ENCODE results near the gene PPFIA4. TPM values are rescaled to one million over a fixed set of nuclear protein-coding genes. Genes with fewer than 3 reads are reported as not detected.
A peak's percentile ranks its signal among the peaks of the same experiment; 100 is the strongest.

The PPFIA4 gene
- total RNA-seq, 2 experiments from 2014 or later = 0.93 to 0.98 TPM

GRCh38 chr1:203114202-203114601 lies 87.9 kb downstream of the PPFIA4 start:
- POLR2A ChIA-PET = no interaction called here
- CTCF ChIA-PET = no interaction called here
- Histone ChIP-seq H3K4me1 (ENCODE audit: insufficient read depth, low read length) (no peaks in the 10 kb centered on the region), H3K27ac (ENCODE audit: low read depth in 1 of 2, low read length in 2 of 2) (no peak overlapping the region), H3K36me3 (ENCODE audit: insufficient read depth, low read length) (no peaks in the 10 kb centered on the region), H3K27me3 (ENCODE audit: control insufficient read depth in 1 of 2, insufficient read depth in 2 of 2, low read length in 2 of 2) (peaks cover 25% of the 10 kb centered on the region in 2 experiments), H3K4me3 (ENCODE audit: low read length) (no peak overlapping the region), H3K9me3 (ENCODE audit: control insufficient read depth in 1 of 2, insufficient read depth in 1 of 2, low read length in 2 of 2) (peaks cover 0 to 6% of the 10 kb centered on the region in 2 experiments)
- DNase-seq = no peak
- Mint-ChIP-seq H3K27me3 (peaks cover 37% of the 10 kb centered on the region), H3K27ac (no peak overlapping the region), H3K36me3 (ENCODE audit: low read depth) (no peaks in the 10 kb centered on the region), H3K4me1 (ENCODE audit: low read depth) (no peaks in the 10 kb centered on the region), H3K4me3 (no peak overlapping the region), H3K9me3 (no peaks in the 10 kb centered on the region)
- intact Hi-C loops (cut with DNase I, micrococcal nuclease) = no loop called here
- ATAC-seq (ENCODE audit: poor library complexity) = no peak
- no peak for TF ChIP-seq CTCF (IDR thresholded peaks at IDR 0.05)

- no peak overlapping the region for H3K4me3 Mint-ChIP-seq
- no peaks in the 10 kb centered on the region for H3K4me1 Mint-ChIP-seq (ENCODE audit: low read depth)
- TF ChIP-seq CTCF (IDR thresholded peaks at IDR 0.05) = no peak
- ATAC-seq (ENCODE audit: poor library complexity) = no peak
- H3K9me3 ChIP-seq (ENCODE audit: control insufficient read depth in 1 of 2, insufficient read depth in 1 of 2, low read length in 2 of 2) = peaks cover 0 to 11% of the 10 kb centered on the region in 2 experiments
- H3K4me1 ChIP-seq (ENCODE audit: insufficient read depth, low read length) = no peaks in the 10 kb centered on the region
- no peak overlapping the region for H3K4me3 ChIP-seq (ENCODE audit: low read length)
- no peaks in the 10 kb centered on the region for H3K9me3 Mint-ChIP-seq
- no peaks in the 10 kb centered on the region for H3K36me3 ChIP-seq (ENCODE audit: insufficient read depth, low read length)
- ChIA-PET CTCF (no interaction called here), POLR2A (no interaction called here)
- no peak overlapping the region for H3K27ac ChIP-seq (ENCODE audit: low read depth in 1 of 2, low read length in 2 of 2)
- H3K36me3 Mint-ChIP-seq (ENCODE audit: low read depth) = no peaks in the 10 kb centered on the region
- intact Hi-C loops (cut with DNase I, micrococcal nuclease) = no loop called here
- no peak for DNase-seq
- H3K27me3 ChIP-seq (ENCODE audit: control insufficient read depth in 1 of 2, insufficient read depth in 2 of 2, low read length in 2 of 2) = peaks cover 25 to 36% of the 10 kb centered on the region in 2 experiments
- H3K27me3 Mint-ChIP-seq = peaks cover 39% of the 10 kb centered on the region
- no peak overlapping the region for H3K27ac Mint-ChIP-seq
Measured at GRCh38 chr1:203116091-203116820, 90.0 kb downstream of the PPFIA4 start.

- Histone ChIP-seq H3K9me3 (ENCODE audit: control insufficient read depth in 1 of 2, insufficient read depth in 1 of 2, low read length in 2 of 2) (peaks cover 0 to 11% of the 10 kb centered on the region in 2 experiments), H3K27me3 (ENCODE audit: control insufficient read depth in 1 of 2, insufficient read depth in 2 of 2, low read length in 2 of 2) (peaks cover 25 to 44% of the 10 kb centered on the region in 2 experiments), H3K4me1 (ENCODE audit: insufficient read depth, low read length) (no peaks in the 10 kb centered on the region), H3K4me3 (ENCODE audit: low read length) (no peak overlapping the region), H3K36me3 (ENCODE audit: insufficient read depth, low read length) (no peaks in the 10 kb centered on the region), H3K27ac (ENCODE audit: low read depth in 1 of 2, low read length in 2 of 2) (no peak overlapping the region)
- DNase-seq (peak in 5 of 14 experiments; percentile 8 to 46 (median 19)), ATAC-seq (ENCODE audit: poor library complexity) (no peak)
- Mint-ChIP-seq H3K27ac (no peak overlapping the region), H3K27me3 (peaks cover 53% of the 10 kb centered on the region), H3K9me3 (no peaks in the 10 kb centered on the region), H3K4me3 (no peak overlapping the region), H3K36me3 (ENCODE audit: low read depth) (no peaks in the 10 kb centered on the region), H3K4me1 (ENCODE audit: low read depth) (peaks cover 5% of the 10 kb centered on the region)
- TF ChIP-seq CTCF (IDR thresholded peaks at IDR 0.05) = no peak
- intact Hi-C loops (cut with DNase I, micrococcal nuclease) = no loop called here
- ChIA-PET POLR2A (no interaction called here), CTCF (no interaction called here)
Measured at GRCh38 chr1:203117611-203118575, 91.6 kb downstream of the PPFIA4 start.
